Measurements from ENCODE around the gene RNF4.
"Not testable (repeated sequence)": the region's sequence is repeated elsewhere in the genome, so short reads cannot be mapped to it uniquely, and the experiment has no call there.

Gene RNF4

GRCh38 chr4:2535376-2536192 is 66.7 kb downstream of the RNF4 start:
- peak; percentile 10 for DNase-seq

GRCh38 chr4:2536193-2537010 is 67.5 kb downstream of the RNF4 start, which contains the start of gene FAM193A:
Gene FAM193A, plus strand, starts transcription at chr4:2536647. Its CDS starts 269 bp downstream, at chr4:2536916.
- DNase-seq = peak; percentile 95

GRCh38 chr4:2537011-2537830 is 68.3 kb downstream of the RNF4 start:
- DNase-seq = no peak

GRCh38 chr4:2543580-2544191 is 74.8 kb downstream of the RNF4 start:
- not testable (repeated sequence) for DNase-seq

GRCh38 chr4:2545321-2546013 is 76.6 kb downstream of the RNF4 start:
- no peak for DNase-seq

GRCh38 chr4:2546286-2546823 is 77.4 kb downstream of the RNF4 start:
- no peak for DNase-seq

GRCh38 chr4:2546961-2547691 is 78.2 kb downstream of the RNF4 start:
- DNase-seq = not testable (repeated sequence)

GRCh38 chr4:2551118-2551517 is 82.2 kb downstream of the RNF4 start:
- DNase-seq = no peak

GRCh38 chr4:2552806-2553205 is 83.9 kb downstream of the RNF4 start:
- no peak for DNase-seq

GRCh38 chr4:2558301-2558700 is 89.4 kb downstream of the RNF4 start:
- no peak for DNase-seq

GRCh38 chr4:2560167-2560566 is 91.3 kb downstream of the RNF4 start:
- no peak for DNase-seq

All from GOT3 (cell line).